Measurements from ENCODE around the gene CYP3A4. TPM values are rescaled to one million over a fixed set of nuclear protein-coding genes. Genes with fewer than 3 reads are reported as not detected.
"Not testable (repeated sequence)": the region's sequence is repeated elsewhere in the genome, so short reads cannot be mapped to it uniquely, and the experiment has no call there.

The CYP3A4 gene
- total and polyA plus RNA-seq, 4 donors = 12.9 TPM; not detected in 3

DNA sequence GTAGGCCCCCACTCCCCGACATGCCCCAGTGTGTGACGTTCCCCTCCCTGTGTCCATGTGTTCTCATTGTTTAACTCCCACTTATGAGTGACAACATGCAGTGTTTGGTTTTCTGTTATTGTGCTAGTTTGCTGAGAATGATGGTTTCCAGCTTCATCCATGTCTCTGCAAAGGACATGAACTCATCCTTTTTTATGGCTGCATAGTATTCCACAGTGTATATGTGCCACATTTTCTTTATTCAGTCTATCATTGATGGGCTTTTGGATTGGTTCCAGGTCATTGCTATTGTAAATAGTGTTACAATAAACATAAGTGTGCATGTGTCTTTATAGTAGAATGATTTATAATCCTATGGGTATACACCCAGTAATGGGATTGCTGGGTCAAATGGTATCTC lies 11.9 kb upstream of the CYP3A4 start:
- 43 to 46% methylated on average over 2 of the region's 2 CpGs for WGBS, 2 donors
- ATAC-seq (ENCODE audit: low FRiP score); H3K9me3 ChIP-seq (ENCODE audit: control insufficient read depth, low read length); DNase-seq; intact Hi-C loops (cut with DNase I); H3K4me3 ChIP-seq (ENCODE audit: low read length in 2 of 2); H3K27me3 ChIP-seq (ENCODE audit: control insufficient read depth in 1 of 2, insufficient read depth in 2 of 2, low read length in 1 of 2); H3K4me1 ChIP-seq (ENCODE audit: control insufficient read depth in 1 of 2, insufficient read depth in 2 of 2, low read length in 2 of 2); H3K36me3 ChIP-seq (ENCODE audit: control insufficient read depth in 1 of 2, insufficient read depth in 2 of 2, low read length in 1 of 2); H3K27ac ChIP-seq (ENCODE audit: low read depth in 1 of 2, low read length in 2 of 2): not testable (repeated sequence)

- Histone ChIP-seq H3K27ac (ENCODE audit: low read depth in 1 of 2, low read length in 2 of 2) (no peak overlapping the region), H3K36me3 (ENCODE audit: control insufficient read depth in 1 of 2, insufficient read depth in 2 of 2, low read length in 1 of 2) (no peaks in the 10 kb centered on the region), H3K4me1 (ENCODE audit: control insufficient read depth in 1 of 2, insufficient read depth in 2 of 2, low read length in 2 of 2) (no peaks in the 10 kb centered on the region), H3K9me3 (ENCODE audit: control insufficient read depth, low read length) (no peaks in the 10 kb centered on the region), H3K4me3 (ENCODE audit: low read length in 2 of 2) (no peak overlapping the region), H3K27me3 (ENCODE audit: control insufficient read depth in 1 of 2, insufficient read depth in 2 of 2, low read length in 1 of 2) (no peaks in the 10 kb centered on the region)
- intact Hi-C loops (cut with DNase I) = no loop called here
- ATAC-seq (ENCODE audit: low FRiP score) = no peak
- no peak for DNase-seq
- WGBS, 2 donors = 70 to 73% methylated on average over 12 of the region's 12 CpGs
Measured at GRCh38 chr7:99794585-99795502, 10.9 kb upstream of the CYP3A4 start.

DNA sequence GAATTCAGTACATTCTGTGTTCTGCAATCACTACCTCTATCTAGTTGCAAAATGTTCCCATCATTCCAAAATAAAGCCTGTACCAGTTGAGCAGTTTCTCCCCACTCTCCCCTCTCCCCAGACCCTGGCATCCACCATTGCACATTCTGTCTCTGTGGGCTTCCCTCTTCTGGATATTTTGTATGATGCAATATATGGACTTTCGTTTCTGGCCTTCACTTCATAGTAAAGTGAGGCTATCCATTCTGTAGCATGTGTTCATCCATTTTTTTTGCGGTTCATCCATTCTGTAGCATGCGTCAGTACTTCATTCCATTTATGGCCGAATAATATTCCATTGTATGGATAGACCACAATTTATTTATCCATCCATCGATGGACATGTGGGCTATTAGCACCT lies 9.5 kb upstream of the CYP3A4 start:
- H3K4me3 ChIP-seq (ENCODE audit: low read length in 2 of 2) = no peak overlapping the region
- DNase-seq (no peak), ATAC-seq (ENCODE audit: low FRiP score) (no peak)
- H3K27ac ChIP-seq (ENCODE audit: low read depth in 1 of 2, low read length in 2 of 2) = no peak overlapping the region
- H3K9me3 ChIP-seq (ENCODE audit: control insufficient read depth, low read length) = no peaks in the 10 kb centered on the region
- intact Hi-C loops (cut with DNase I) = no loop called here
- no peaks in the 10 kb centered on the region for H3K27me3 ChIP-seq (ENCODE audit: control insufficient read depth in 1 of 2, insufficient read depth in 2 of 2, low read length in 1 of 2)
- H3K4me1 ChIP-seq (ENCODE audit: control insufficient read depth in 1 of 2, insufficient read depth in 2 of 2, low read length in 2 of 2) = no peaks in the 10 kb centered on the region
- H3K36me3 ChIP-seq (ENCODE audit: control insufficient read depth in 1 of 2, insufficient read depth in 2 of 2, low read length in 1 of 2) = no peaks in the 10 kb centered on the region
- 90% methylated on average over 5 of the region's 5 CpGs for WGBS, 2 donors

- no peak for DNase-seq
- ATAC-seq (ENCODE audit: low FRiP score) = no peak
Measured at GRCh38 chr7:99792967-99793366, 9.0 kb upstream of the CYP3A4 start.

DNA sequence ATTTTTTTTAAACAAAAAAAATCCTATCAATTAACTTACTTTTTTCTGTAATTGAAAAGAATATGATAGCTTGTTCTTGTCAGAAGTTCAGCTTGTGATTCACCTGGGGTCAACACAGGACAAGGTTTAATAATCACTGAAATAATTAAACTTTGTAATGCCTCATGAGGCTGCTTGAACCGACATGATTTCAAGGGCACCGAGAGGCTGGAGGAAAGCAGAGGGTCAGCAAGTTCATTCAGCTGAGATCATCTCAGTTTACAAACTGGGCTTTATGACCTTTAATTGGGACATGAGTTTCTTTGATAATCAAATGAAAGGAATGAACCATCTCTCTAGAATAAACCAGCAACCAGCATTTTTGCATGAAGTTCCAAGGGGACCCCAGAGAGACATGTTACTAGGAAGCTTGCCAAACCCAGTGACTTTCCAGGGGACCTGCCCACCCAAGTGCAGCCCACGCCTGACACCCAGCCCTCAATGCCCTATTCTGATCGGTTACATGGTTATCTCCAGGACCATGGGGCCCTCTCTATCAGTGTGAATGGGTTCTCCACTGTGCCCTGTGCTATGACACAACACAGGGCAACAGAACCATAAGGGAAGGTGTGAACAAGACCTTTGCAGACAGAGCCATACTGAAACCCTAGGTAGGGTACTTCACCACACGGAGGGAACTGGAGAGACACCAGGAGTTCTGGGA lies 7.8 kb upstream of the CYP3A4 start:
- no peaks in the 10 kb centered on the region for H3K9me3 ChIP-seq (ENCODE audit: control insufficient read depth, low read length)
- no peak for DNase-seq
- no peaks in the 10 kb centered on the region for H3K36me3 ChIP-seq (ENCODE audit: control insufficient read depth in 1 of 2, insufficient read depth in 2 of 2, low read length in 1 of 2)
- 69 to 75% methylated on average over 5 of the region's 5 CpGs for WGBS, 2 donors
- no peak overlapping the region for H3K27ac ChIP-seq (ENCODE audit: low read depth in 1 of 2, low read length in 2 of 2)
- H3K27me3 ChIP-seq (ENCODE audit: control insufficient read depth in 1 of 2, insufficient read depth in 2 of 2, low read length in 1 of 2) = no peaks in the 10 kb centered on the region
- no peak for ATAC-seq (ENCODE audit: low FRiP score)
- H3K4me1 ChIP-seq (ENCODE audit: control insufficient read depth in 1 of 2, insufficient read depth in 2 of 2, low read length in 2 of 2) = no peaks in the 10 kb centered on the region
- intact Hi-C loops (cut with DNase I) = no loop called here
- H3K4me3 ChIP-seq (ENCODE audit: low read length in 2 of 2) = no peak overlapping the region

More at GRCh38 chr7:99792967-99793366, 9.0 kb upstream of the CYP3A4 start:
- intact Hi-C loops (cut with DNase I) = no loop called here
- no peak overlapping the region for H3K27ac ChIP-seq (ENCODE audit: low read depth in 1 of 2, low read length in 2 of 2)
- no peaks in the 10 kb centered on the region for H3K9me3 ChIP-seq (ENCODE audit: control insufficient read depth, low read length)
- no peak overlapping the region for H3K4me3 ChIP-seq (ENCODE audit: low read length in 2 of 2)
- H3K36me3 ChIP-seq (ENCODE audit: control insufficient read depth in 1 of 2, insufficient read depth in 2 of 2, low read length in 1 of 2) = no peaks in the 10 kb centered on the region
- H3K4me1 ChIP-seq (ENCODE audit: control insufficient read depth in 1 of 2, insufficient read depth in 2 of 2, low read length in 2 of 2) = no peaks in the 10 kb centered on the region
- H3K27me3 ChIP-seq (ENCODE audit: control insufficient read depth in 1 of 2, insufficient read depth in 2 of 2, low read length in 1 of 2) = no peaks in the 10 kb centered on the region
- WGBS, 2 donors = 68 to 72% methylated on average over 4 of the region's 4 CpGs

- Histone ChIP-seq H3K27me3 (ENCODE audit: control insufficient read depth in 1 of 2, insufficient read depth in 2 of 2, low read length in 1 of 2) (no peaks in the 10 kb centered on the region), H3K9me3 (ENCODE audit: control insufficient read depth, low read length) (no peaks in the 10 kb centered on the region), H3K27ac (ENCODE audit: low read depth in 1 of 2, low read length in 2 of 2) (no peak overlapping the region), H3K4me3 (ENCODE audit: low read length in 2 of 2) (no peak overlapping the region), H3K36me3 (ENCODE audit: control insufficient read depth in 1 of 2, insufficient read depth in 2 of 2, low read length in 1 of 2) (no peaks in the 10 kb centered on the region), H3K4me1 (ENCODE audit: control insufficient read depth in 1 of 2, insufficient read depth in 2 of 2, low read length in 2 of 2) (no peaks in the 10 kb centered on the region)
- intact Hi-C loops (cut with DNase I) = no loop called here
- DNase-seq = no peak
- WGBS, 2 donors = 73 to 74% methylated on average over 1 of the region's 1 CpG
- ATAC-seq (ENCODE audit: low FRiP score) = no peak
Measured at GRCh38 chr7:99791021-99791420, 7.0 kb upstream of the CYP3A4 start.

GRCh38 chr7:99790407-99790806 lies 6.4 kb upstream of the CYP3A4 start:
- Histone ChIP-seq H3K4me3 (ENCODE audit: low read length in 2 of 2) (no peak overlapping the region), H3K4me1 (ENCODE audit: control insufficient read depth in 1 of 2, insufficient read depth in 2 of 2, low read length in 2 of 2) (no peaks in the 10 kb centered on the region), H3K27ac (ENCODE audit: low read depth in 1 of 2, low read length in 2 of 2) (no peak overlapping the region), H3K27me3 (ENCODE audit: control insufficient read depth in 1 of 2, insufficient read depth in 2 of 2, low read length in 1 of 2) (no peaks in the 10 kb centered on the region), H3K36me3 (ENCODE audit: control insufficient read depth in 1 of 2, insufficient read depth in 2 of 2, low read length in 1 of 2) (no peaks in the 10 kb centered on the region), H3K9me3 (ENCODE audit: control insufficient read depth, low read length) (no peaks in the 10 kb centered on the region)
- no peak for DNase-seq
- intact Hi-C loops (cut with DNase I) = no loop called here
- no peak for ATAC-seq (ENCODE audit: low FRiP score)
- 73 to 80% methylated on average over 3 of the region's 3 CpGs for WGBS, 2 donors

- no peak overlapping the region for H3K27ac ChIP-seq (ENCODE audit: low read depth in 1 of 2, low read length in 2 of 2)
- H3K27me3 ChIP-seq (ENCODE audit: control insufficient read depth in 1 of 2, insufficient read depth in 2 of 2, low read length in 1 of 2) = no peaks in the 10 kb centered on the region
- DNase-seq = no peak
- H3K4me3 ChIP-seq (ENCODE audit: low read length in 2 of 2) = no peak overlapping the region
- 65 to 67% methylated on average over 4 of the region's 4 CpGs for WGBS, 2 donors
- ATAC-seq (ENCODE audit: low FRiP score) = no peak
- H3K4me1 ChIP-seq (ENCODE audit: control insufficient read depth in 1 of 2, insufficient read depth in 2 of 2, low read length in 2 of 2) = no peaks in the 10 kb centered on the region
- intact Hi-C loops (cut with DNase I) = no loop called here
- no peaks in the 10 kb centered on the region for H3K36me3 ChIP-seq (ENCODE audit: control insufficient read depth in 1 of 2, insufficient read depth in 2 of 2, low read length in 1 of 2)
- no peaks in the 10 kb centered on the region for H3K9me3 ChIP-seq (ENCODE audit: control insufficient read depth, low read length)
Measured at GRCh38 chr7:99789441-99790070, 5.6 kb upstream of the CYP3A4 start.

Data from aorta (tissue), 5 donors.